Suprapubic skin (tissue), 4 donors: ENCODE measurements around the gene SEMA3A. TPM values are rescaled to one million over a fixed set of nuclear protein-coding genes. Genes with fewer than 3 reads are reported as not detected.

Experiments
- DNase-seq, 2 donors: peaks; one replicate each; pipeline ENCODE4 v3.0.0-alpha.2; 2019; ENCODE audit warnings: low spot score in 2 of 2
- H3K27ac ChIP-seq: fragments of 200-600 bp; sonication (generic); one replicate; pipeline ENCODE4 v1.5.1; 2019
- H3K27me3 ChIP-seq: fragments of 200-600 bp; sonication (generic); one replicate; pipeline ENCODE4 v1.5.1; 2019
- H3K36me3 ChIP-seq: fragments of 200-600 bp; sonication (generic); one replicate; pipeline ENCODE4 v1.5.1; 2019
- H3K4me1 ChIP-seq: fragments of 200-600 bp; sonication (generic); one replicate; pipeline ENCODE4 v1.5.1; 2019
- H3K4me3 ChIP-seq: fragments of 200-600 bp; sonication (generic); one replicate; pipeline ENCODE4 v1.5.1; 2019; ENCODE audit warnings: mild to moderate bottlenecking
- H3K9me3 ChIP-seq: fragments of 200-600 bp; sonication (generic); one replicate; pipeline ENCODE4 v1.5.1; 2019
- CTCF ChIP-seq, 2 donors: fragments of 200-600 bp in 1 of 2; fragments of 450-650 bp in 1 of 2; sonication (generic) in 1 of 2; IDR thresholded peaks; one replicate each; pipeline ENCODE4 v1.5.1; 2016 to 2019; ENCODE audit warnings: antibody characterized with exemption in 2 of 2, mild to moderate bottlenecking in 1 of 2, moderate library complexity in 1 of 2
- EP300 ChIP-seq: sonication (generic); formaldehyde crosslinking; IDR thresholded peaks from one replicate; pipeline ENCODE4 v1.6.1; 2017; ENCODE audit warnings: antibody characterized with exemption
- POLR2A ChIP-seq, 2 donors: fragments of 450-650 bp; IDR thresholded peaks; one replicate each; pipeline ENCODE4 v1.6.1; 2017; ENCODE audit warnings: antibody characterized with exemption in 2 of 2, mild to moderate bottlenecking in 2 of 2, moderate library complexity in 2 of 2
- POLR2AphosphoS5 ChIP-seq, 3 donors: sonication (generic); formaldehyde crosslinking; IDR thresholded peaks; one replicate each; pipeline ENCODE4 v1.6.1; 2017; ENCODE audit warnings: antibody characterized with exemption in 3 of 3
- WGBS: methylation state at CpG from one replicate; pipeline ENCODE4 v1.1.5; 2018; 5-methylcytosine and 5-hydroxymethylcytosine counted together
- total RNA-seq, 4 donors: library from RNA; depleted of rRNA; stranded (reverse); fragments of >200 nt; gene quantifications; one replicate each; pipeline ENCODE4 v1.1.0, GENCODE V29; 2016

The SEMA3A gene
- total RNA-seq, 4 donors from 2014 or later: 1.1 to 7.3 (median 3.2) TPM

- Histone ChIP-seq H3K9me3 (no peaks in the 10 kb centered on the region), H3K27me3 (no peaks in the 10 kb centered on the region), H3K36me3 (no peaks in the 10 kb centered on the region), H3K4me3 (no peak overlapping the region), H3K27ac (no peak overlapping the region), H3K4me1 (no peaks in the 10 kb centered on the region)
- no peak for DNase-seq
- TF ChIP-seq EP300 (no peak), POLR2AphosphoS5 (IDR thresholded peaks at IDR 0.05) (no peak), POLR2A (IDR thresholded peaks at IDR 0.05) (no peak), CTCF (IDR thresholded peaks at IDR 0.05) (no peak)
Observed at GRCh38 chr7:84187087-84187805, 7.3 kb downstream of the SEMA3A start.

- Histone ChIP-seq H3K9me3 (no peaks in the 10 kb centered on the region), H3K27me3 (no peaks in the 10 kb centered on the region), H3K4me1 (no peaks in the 10 kb centered on the region), H3K4me3 (no peak overlapping the region), H3K27ac (no peak overlapping the region), H3K36me3 (no peaks in the 10 kb centered on the region)
- no peak for DNase-seq
- WGBS: 94% methylated on average over 1 of the region's 1 CpG
- TF ChIP-seq CTCF (IDR thresholded peaks at IDR 0.05): no peak
- no peak for TF ChIP-seq POLR2A (IDR thresholded peaks at IDR 0.05)
- no peak for TF ChIP-seq EP300
- TF ChIP-seq POLR2AphosphoS5 (IDR thresholded peaks at IDR 0.05): no peak
Observed at GRCh38 chr7:84183741-84184140, 10.8 kb downstream of the SEMA3A start.

- 98% methylated on average over 1 of the region's 1 CpG for WGBS
- no peak overlapping the region for H3K4me3 ChIP-seq
- no peaks in the 10 kb centered on the region for H3K36me3 ChIP-seq
- TF ChIP-seq EP300: no peak
- TF ChIP-seq POLR2AphosphoS5 (IDR thresholded peaks at IDR 0.05): no peak
- no peak for TF ChIP-seq POLR2A (IDR thresholded peaks at IDR 0.05)
- TF ChIP-seq CTCF (IDR thresholded peaks at IDR 0.05): no peak
- no peak overlapping the region for H3K27ac ChIP-seq
- no peak for DNase-seq
- no peaks in the 10 kb centered on the region for H3K4me1 ChIP-seq
- no peaks in the 10 kb centered on the region for H3K9me3 ChIP-seq
- H3K27me3 ChIP-seq: no peaks in the 10 kb centered on the region
Observed at GRCh38 chr7:84182301-84182700, 12.3 kb downstream of the SEMA3A start.

GRCh38 chr7:84181628-84182027, 13.0 kb downstream of the SEMA3A start:
- TF ChIP-seq POLR2A (IDR thresholded peaks at IDR 0.05): no peak
- TF ChIP-seq POLR2AphosphoS5 (IDR thresholded peaks at IDR 0.05): no peak
- no peak for TF ChIP-seq EP300
- no peak for TF ChIP-seq CTCF (IDR thresholded peaks at IDR 0.05)
- 66% methylated on average over 2 of the region's 2 CpGs for WGBS
- Histone ChIP-seq H3K27me3 (no peaks in the 10 kb centered on the region), H3K9me3 (no peaks in the 10 kb centered on the region), H3K27ac (no peak overlapping the region), H3K4me1 (no peaks in the 10 kb centered on the region), H3K4me3 (no peak overlapping the region), H3K36me3 (no peaks in the 10 kb centered on the region)
- DNase-seq: no peak

- 58% methylated on average over 3 of the region's 3 CpGs for WGBS
- Histone ChIP-seq H3K36me3 (no peaks in the 10 kb centered on the region), H3K27ac (no peak overlapping the region), H3K9me3 (no peaks in the 10 kb centered on the region), H3K4me3 (no peak overlapping the region), H3K27me3 (no peaks in the 10 kb centered on the region), H3K4me1 (no peaks in the 10 kb centered on the region)
- TF ChIP-seq EP300: no peak
- no peak for TF ChIP-seq POLR2A (IDR thresholded peaks at IDR 0.05)
- no peak for TF ChIP-seq CTCF (IDR thresholded peaks at IDR 0.05)
- no peak for TF ChIP-seq POLR2AphosphoS5 (IDR thresholded peaks at IDR 0.05)
- DNase-seq: no peak
Observed at GRCh38 chr7:84177758-84178412, 16.7 kb downstream of the SEMA3A start.
